ENCODE results near the gene FICD.

FICD gene

DNA sequence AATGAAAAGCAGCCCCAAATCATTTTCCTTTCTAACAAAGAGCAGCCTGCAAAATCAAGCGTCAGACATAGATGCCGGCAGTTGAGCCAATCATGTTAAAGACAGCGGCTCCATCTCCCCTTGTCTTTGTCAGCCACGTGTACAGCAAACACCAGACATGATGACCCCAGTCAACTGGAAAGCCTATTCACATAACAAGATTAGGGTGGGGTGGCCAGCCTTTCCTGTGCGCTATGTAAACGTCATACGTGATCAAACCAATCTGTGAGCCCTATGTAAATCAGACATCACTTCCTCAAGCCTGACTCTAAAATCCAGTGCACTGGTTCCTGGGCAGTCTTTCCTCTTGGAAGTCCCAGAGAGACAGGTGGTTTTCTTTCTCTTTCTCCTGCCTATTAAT, 9.9 kb upstream of the FICD start:
- DNase-seq: no peak

DNA sequence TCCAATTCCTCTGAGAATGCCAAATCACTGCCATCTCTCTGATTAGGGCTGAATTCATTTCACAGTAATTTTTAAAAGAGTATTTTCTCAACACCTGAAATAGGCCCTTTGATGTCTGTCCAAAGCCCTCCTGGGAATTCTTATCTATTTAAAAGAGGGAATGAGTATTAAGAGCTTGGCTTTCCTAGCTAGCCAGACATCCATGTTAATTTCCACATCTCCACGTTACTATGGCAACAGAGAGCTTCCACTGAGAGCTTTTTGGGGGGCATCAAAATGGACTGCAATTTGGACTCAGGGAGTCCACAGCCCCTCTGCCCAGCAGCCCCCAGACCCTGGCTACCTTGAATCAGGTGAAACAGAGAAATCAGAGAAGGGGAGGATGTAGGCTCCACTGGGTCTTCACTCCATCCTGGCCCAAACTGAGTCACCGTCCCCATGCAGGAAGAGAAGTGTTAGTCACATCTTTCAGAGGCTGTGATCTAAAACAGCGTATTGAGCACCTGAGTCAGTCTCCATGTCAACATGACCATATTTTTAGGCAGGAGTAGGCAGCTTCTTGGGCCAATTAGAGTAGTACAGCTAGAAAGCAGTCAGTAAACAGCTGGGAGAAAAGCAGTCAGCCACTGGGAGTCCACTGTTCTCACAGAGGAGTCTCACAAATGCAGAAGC, 7.0 kb upstream of the FICD start:
- no peak for DNase-seq

DNA sequence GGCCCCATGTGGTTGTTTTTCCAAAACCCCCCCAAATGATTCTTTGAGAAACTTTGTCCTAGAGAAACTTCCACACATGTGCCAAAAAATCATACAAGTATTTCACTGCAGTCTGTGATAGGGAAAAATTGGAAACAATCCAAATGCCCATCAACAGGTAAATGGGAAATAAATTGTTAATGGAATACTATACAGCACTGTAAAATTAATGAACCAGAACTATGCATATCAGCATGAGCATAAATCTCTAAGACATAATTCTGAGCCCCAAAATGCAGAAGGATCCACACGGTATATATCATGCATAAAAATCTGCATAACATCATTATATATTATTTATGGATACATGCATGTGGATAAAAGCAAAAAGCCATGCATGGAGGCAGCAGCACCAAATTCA, 5.3 kb upstream of the FICD start:
- no peak for DNase-seq

DNA sequence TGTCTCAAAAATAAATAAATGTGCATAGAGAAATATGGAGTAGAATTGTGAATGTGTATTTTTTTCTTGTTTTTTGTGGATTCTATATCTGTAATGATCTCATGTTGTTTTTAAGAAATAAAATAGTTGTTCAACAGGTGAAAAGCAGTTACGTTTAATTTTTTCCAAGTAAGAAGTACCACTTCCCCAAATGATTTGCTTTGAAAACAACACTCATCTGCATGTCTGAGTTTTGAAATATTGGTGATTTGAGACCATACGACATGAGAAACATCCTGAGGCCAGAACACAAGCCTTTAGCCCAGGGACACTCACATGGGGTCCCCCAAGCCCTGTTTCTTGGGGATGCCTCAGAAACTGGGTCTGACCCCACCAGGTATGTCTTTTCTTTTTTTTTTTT, 4.2 kb upstream of the FICD start:
- no peak for DNase-seq

DNA sequence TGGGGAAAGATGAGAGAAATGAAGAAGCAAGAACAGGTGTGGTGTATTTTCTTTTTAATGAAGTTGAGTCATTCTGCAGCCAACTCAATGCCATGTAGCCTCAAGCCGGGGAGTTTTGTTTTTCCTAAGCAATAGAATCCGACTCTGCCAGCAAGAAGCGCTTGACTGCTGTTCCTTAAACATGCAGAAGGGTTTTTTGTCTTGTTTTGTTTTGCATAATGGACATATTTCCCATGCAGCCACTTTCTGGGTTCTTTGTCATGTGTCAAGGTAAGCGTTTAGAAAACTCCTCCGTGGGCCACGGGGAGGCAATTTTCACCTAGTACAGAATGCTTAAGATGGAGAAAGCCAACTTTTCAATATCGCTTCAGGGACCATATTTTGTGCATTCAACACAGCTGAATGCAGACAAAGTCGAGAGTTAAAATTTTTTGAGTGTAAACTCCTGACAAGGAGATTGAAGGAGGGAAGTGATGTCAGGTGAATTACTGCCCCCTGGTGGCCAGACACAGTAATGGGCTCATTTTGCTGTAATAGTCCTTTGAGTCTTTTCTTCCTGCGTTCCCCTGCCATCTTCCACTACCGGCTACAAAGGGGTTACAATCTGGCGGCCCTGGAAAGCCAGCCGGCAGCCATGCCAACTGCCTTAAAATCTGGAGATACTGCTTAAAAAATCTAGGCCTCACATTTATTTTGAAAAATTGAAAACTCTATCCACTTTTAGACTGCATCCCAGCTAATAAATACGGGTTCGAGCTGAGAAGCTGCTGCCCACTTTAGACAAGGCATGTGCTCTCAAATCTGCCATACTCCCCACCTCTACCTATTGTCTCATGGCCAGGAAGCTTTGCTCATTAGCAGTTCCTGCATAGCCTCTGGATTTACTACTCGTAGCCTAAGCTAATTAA, 3.2 kb upstream of the FICD start:
- DNase-seq: peak; percentile 87

DNA sequence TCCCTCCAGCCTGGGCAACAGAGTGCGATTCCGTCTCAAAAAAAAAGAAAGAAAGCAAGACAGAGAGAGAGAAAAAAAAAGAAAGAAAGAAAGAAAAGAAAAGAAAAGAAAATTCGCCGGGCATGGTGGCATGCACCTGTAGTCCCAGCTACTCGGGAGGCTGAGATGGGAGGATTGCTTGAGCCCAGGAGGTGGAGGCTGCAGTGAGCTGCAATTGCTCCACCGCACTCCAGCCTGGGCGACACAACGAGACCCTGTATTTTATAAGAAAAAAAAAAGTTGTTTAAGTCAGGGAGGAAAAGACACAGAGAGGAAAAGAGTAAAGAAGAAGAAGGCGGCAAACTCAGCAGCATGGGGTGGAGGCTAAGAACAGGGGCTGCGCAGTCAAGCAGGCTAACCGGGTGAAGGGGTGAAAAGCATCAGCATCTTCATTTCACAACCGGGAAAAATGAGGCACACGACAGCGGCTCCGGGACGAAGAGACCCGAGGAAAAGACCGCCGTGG, 557 bp upstream of the FICD start:
- no peak for DNase-seq

DNA sequence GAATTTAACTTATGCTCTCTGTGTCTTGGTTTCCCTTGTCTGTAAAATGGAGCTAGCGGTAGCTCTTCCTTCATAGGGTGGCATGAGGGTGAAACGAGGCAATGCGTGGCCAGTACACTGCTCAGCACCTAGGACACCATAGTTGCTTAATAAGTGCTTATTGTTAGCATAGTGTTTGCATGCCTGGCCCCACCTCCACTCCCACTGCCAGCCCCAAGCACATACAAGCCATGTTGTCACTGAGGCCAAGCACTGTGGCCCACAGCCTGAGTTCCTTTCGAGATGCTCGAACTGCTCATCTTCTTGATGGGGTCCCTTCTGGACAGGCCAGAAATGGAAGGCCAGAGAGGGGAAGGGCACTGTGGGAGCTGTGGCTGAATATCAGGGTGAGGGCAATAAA, 839 bp downstream of the FICD start:
- DNase-seq: peak; percentile 57

DNA sequence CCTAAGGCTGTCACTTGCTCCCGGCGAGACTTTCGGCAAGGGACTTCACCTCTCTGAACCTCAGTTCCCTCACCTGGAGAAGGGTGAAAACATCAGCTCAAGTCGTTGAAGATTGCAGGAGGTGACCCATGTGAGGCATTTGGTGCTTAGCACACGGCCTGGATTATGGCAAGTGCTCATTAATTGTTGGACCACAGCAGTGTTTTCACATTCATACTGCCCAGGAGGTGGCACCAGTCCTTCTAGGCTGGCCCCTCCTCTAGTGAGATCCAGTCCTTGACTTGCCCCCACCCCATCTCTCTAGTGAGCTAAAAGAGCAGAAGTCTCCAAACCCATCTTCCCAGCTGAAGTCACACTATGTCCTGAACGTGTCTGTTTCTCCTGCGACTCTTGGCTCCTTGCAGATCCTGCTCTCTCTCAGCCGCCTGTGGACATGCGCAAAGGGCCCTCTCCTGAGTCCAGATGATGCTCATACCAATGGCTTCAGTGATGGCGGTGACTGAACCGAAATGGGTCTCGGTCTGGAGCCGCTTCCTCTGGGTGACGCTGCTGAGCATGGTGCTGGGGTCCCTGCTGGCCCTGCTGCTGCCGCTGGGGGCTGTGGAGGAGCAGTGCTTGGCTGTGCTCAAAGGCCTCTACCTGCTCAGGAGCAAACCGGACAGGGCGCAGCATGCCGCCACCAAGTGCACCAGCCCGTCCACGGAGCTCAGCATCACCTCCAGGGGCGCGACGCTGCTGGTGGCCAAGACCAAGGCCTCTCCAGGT, 1.6 kb downstream of the FICD start:
- DNase-seq: no peak

DNA sequence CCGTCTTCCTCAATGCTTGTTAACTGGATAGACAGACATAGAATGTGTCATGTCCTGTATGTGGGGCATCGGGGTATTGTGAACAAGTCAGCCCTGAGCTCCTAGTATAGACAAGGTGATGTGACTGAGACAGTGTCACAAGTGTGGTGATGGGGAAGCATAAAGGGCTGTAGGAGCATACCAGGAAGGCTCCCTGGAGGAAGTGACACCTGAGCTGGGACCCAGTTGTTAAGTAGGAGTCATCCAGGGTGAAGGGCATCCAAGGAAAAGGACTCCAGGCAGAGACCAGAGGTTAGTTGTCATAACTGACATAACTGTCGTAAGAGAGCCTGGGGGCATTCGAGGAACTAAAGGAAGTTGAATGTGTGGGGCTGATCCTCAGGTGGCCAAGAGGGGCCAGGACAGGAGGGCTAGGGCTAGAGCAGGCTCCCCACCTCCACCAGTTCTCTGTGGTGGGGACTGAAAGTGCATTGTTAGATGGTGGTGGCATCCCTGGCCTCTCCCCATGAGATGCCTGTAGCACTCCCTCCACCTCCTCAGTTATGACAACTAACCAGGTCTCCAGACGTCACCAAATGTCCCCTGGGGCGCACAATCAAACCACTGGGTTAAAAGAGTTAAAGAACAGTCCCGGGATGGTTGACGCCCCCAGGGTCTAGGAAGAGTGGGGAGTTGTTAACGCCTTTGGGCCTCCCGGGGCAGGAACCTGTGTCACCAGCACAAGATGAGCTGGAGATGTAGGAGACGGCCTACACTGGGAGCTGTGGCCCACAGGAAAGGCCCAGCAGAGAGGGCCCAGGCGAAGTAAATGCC, 2.4 kb downstream of the FICD start:
- DNase-seq: no peak

DNA sequence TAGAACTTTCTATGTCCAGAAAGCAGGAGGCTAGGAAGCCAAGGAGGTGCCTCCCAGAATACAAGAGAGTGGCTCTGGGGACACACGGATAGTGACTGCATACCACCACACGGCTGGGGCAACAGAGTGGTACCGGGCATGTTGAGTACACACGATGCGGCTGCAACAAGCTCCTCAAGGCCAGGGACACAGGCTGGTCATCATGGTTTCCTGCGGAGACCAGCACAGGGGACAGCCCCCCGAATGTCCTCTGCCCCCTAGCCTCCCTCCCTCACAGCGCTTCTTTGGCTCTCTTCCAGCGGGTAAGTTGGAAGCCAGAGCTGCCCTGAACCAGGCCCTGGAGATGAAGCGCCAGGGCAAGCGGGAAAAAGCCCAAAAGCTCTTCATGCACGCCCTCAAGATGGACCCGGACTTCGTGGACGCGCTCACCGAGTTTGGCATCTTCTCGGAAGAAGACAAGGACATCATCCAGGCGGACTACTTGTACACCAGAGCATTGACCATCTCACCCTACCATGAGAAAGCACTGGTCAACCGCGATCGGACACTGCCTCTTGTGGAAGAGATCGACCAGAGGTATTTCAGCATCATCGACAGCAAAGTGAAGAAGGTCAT, 3.1 kb downstream of the FICD start:
- no peak for DNase-seq

DNA sequence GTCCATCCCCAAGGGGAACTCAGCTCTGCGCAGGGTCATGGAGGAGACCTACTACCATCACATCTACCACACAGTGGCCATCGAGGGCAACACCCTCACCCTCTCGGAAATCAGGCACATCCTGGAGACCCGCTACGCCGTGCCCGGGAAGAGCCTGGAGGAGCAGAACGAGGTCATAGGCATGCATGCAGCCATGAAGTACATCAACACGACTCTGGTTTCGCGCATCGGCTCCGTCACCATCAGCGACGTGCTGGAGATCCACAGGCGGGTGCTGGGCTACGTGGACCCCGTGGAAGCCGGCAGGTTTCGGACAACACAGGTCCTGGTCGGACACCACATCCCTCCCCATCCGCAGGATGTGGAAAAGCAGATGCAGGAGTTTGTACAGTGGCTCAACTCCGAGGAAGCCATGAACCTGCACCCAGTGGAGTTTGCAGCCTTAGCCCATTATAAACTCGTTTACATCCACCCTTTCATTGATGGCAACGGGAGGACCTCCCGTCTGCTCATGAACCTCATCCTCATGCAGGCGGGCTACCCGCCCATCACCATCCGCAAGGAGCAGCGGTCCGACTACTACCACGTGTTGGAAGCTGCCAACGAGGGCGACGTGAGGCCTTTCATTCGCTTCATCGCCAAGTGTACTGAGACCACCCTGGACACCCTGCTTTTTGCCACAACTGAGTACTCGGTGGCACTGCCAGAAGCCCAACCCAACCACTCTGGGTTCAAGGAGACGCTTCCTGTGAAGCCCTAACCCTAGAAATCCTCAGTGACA, 3.8 kb downstream of the FICD start:
- no peak for DNase-seq

DNA sequence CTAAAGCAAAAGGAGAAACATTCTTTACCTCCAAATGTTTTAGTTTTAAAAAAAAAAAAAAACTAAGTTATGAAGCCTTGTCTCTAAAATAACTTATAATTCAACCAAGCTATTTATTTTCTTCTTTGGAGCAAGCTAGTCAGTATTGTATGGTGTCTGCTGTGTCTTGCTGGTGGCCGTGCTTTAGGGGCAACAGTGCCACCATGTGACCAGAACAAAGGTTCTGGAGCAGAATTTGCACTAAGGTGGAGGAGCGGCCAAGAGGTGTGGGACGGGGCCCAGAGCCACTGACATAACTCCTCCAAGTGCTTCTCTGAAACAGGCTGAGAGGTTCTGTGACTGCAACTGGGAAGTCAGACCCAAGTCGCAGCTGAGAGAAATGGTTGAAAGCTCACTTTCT, 4.5 kb downstream of the FICD start:
- DNase-seq: no peak

DNA sequence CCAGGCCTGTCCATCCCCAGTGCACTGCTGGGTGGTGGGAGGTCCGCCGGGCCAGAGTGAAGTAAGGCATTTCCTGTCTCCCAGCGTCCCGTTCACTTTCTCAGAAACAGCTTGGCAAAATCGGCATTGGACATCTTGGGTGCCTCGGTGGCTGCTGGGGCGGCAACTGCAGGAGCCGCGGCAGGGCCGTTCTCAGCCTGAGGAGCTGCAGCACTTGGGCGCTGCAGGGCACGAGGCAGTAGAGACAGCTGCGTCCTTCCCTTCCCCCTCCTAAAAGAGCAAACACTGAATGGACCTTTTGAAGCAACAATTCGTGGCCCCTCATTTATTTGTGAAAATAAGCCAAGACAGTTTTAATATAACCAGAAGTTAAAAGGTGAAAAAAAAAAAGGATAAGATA, 8.3 kb downstream of the FICD start:
- DNase-seq: peak; percentile 34

DNA sequence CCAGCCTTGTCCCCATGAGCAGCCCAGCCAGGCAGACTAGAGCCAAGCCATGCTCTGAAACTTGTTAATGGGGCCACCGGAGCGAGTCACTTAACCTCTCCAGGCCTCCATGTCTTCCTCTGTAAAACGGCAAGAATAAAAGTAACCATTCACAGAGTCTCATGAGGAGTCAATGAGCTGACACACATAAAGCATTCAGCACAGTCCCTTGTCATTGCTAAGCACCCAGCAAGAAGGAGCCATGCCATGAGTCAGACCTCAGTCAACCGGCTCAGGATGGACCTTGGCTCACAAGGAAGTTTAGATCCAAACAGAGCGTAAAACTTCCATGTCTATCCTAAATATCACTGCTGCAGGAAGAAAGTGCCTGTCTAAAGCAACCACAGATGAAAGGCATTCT, 10.6 kb downstream of the FICD start:
- DNase-seq: no peak

DNA sequence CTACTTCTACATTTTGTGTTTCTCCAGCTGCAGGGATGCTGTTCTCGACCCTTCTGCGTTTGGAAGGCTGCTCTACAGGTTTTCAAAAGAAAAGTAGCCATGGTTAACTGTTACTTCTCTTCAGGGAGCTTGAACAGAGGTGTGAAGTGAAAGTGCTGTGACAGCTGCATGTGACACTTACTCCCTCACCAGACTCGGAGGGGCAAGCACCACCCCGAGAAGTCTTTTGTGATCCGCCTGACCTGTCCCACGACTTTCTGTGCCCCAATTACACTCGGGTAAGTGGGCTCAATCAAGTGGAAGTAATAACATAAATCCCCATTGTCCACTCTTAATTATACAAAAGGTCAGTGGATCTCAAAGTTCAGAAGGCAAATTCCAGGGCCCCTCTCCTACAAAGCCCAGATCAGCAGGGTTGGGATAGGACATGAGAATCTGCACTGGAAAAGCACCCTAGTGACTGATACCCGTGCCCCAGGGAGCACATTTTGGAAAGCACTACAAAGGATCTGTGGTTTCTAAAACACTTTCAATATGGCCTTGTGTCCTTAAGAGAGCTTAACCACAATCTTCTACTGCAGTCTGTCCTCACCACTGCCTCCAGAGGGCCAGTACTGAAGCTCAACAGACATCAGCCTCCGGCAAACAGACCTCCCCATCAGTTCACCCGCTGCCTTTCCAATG, 11.5 kb downstream of the FICD start:
- DNase-seq: no peak

DNA sequence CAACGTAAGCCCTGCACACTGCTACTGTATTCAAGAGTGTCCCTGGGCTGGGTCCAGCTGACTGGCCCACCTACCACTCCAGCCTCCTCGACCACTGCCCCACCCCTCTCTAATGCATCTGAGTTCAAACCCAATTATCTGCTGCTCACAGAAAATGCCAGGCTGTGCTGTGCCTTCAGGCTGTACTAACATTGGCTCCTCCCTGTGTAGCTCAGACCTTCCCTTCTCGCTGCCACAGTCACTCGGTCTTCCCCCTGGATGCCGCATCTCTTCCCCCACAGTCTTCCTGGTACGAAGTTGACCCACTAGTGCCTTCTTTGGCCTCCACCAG, 12.1 kb downstream of the FICD start:
- no peak for DNase-seq

DNA sequence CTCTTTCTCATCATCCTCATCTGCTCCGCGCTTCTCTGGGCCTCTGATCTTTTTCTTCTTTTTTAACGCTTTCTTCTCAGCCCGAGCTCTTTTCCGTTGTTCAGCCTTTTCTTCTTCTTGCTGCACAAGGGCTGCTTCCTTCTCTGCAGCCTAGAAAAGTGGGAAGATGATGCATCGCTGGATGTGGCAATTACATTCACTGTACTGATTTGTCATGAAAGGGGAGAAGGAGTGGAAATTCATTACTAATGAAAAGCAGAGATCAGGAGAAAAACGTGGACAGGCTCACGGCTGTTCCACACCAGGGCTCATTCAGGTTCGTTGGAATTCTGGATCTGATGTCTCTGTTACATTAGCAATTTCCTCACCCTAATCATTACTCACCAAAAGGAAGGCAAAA, 15.1 kb downstream of the FICD start:
- DNase-seq: no peak

DNA sequence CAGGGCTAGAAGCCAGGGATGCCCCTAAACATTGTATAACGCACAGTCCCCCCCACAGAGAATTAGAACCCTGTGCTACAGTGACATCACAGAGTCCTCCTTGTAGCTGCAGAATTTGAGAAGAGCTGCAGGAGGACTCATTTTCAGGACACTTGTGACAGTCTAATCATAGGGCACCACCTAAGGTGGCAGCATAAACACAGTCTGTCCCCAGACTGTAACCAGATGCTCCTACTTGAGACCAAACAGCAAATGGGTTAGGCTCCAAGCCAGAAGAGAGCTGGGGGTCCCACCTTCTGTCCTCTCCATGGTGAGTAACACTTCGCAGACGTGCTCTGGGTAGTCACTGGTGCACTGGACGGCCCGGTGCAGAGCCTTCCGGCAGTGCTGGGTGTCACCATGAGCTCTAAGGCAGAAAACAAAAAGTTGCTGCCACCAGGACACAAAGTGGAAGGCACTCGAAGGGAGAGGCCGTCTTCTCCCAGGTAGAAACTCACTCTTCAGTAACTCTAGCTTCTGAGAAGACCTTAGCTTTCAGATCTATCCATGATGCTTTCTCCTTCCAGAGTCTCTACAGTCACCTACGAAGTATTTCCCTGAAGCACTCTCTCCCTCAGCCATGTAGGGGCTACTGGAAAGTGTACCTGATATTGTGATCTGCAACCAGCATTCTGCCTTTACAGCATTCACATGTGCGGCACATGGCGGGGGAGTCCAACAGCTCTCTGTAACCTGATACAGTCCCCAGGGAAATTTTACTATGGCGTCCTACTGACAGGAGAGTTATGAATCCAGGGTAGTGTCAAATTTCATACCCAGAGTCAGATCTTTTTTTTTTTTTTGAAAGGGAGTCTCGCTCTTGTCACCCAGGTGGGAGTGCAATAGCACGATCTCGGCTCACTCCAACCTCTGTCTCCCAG, 17.1 kb downstream of the FICD start:
- DNase-seq: no peak

DNA sequence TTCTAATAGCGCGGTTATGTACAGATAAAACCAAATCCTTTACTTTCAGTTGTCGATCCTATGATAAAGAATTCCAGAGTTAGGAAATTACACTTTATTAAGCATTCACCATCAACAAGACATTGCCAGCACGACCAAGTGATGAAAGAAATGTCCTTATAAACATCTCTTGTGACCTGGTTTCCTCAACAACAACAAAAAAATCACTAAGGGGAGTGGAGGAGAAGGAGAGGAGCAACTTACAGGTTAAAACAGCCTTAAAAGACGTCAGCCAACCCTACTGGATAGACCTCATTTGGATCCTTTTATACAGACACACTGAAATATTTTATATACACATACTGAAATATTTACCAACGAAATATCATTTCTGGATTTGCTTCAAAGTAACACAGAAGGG, 23.1 kb downstream of the FICD start:
- DNase-seq: no peak

Data from activated CD8-positive, alpha-beta memory T cell treated with anti-CD3 and anti-CD28 coated beads, Interleukin-2, amount 50 U/mL, for 48 hours (primary cell).